CD4-positive, alpha-beta T cell treated with Interleukin-2 at 100 ng/mL for 4 hours (primary cell): ENCODE results near the gene ZNRF1.
A peak's percentile ranks its signal among the peaks of the same experiment; 100 is the strongest.

Experiments used
- DNase-seq: peaks from one replicate; pipeline ENCODE4 v3.0.0-alpha.2; 2020; ENCODE audit warnings: low spot score

Gene ZNRF1

GRCh38 chr16:75099075-75099667 lies 100.3 kb downstream of the ZNRF1 start:
- DNase-seq: no peak

GRCh38 chr16:75099738-75100602 lies 101.1 kb downstream of the ZNRF1 start:
- DNase-seq: peak; percentile 30

GRCh38 chr16:75100603-75100990 lies 101.8 kb downstream of the ZNRF1 start:
- DNase-seq: no peak

- DNase-seq: no peak
Measured at GRCh38 chr16:75101635-75102034, 102.8 kb downstream of the ZNRF1 start.

- DNase-seq: no peak
Measured at GRCh38 chr16:75102595-75102994, 103.8 kb downstream of the ZNRF1 start.

DNA sequence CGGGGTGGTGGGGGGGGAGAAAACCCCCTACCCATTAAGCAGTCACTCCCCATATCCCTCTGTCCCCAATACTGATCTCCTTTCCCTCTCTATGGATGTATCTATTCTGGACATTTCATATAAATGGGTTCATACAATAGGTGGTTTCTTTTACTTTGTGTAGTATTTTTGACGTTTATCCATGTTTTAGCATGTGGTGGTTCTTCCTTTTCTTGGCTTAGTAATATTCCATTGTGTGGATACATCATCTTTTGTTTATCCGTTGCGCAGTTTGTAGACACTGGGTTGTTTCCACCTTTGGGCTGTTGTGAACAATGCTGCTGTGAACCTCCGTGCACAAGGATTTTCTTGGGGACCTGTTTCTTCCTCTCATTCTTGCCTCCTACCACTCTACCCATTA lies 105.2 kb downstream of the ZNRF1 start:
- no peak for DNase-seq

- DNase-seq: no peak
Measured at GRCh38 chr16:75104836-75105235, 106.0 kb downstream of the ZNRF1 start.

DNA sequence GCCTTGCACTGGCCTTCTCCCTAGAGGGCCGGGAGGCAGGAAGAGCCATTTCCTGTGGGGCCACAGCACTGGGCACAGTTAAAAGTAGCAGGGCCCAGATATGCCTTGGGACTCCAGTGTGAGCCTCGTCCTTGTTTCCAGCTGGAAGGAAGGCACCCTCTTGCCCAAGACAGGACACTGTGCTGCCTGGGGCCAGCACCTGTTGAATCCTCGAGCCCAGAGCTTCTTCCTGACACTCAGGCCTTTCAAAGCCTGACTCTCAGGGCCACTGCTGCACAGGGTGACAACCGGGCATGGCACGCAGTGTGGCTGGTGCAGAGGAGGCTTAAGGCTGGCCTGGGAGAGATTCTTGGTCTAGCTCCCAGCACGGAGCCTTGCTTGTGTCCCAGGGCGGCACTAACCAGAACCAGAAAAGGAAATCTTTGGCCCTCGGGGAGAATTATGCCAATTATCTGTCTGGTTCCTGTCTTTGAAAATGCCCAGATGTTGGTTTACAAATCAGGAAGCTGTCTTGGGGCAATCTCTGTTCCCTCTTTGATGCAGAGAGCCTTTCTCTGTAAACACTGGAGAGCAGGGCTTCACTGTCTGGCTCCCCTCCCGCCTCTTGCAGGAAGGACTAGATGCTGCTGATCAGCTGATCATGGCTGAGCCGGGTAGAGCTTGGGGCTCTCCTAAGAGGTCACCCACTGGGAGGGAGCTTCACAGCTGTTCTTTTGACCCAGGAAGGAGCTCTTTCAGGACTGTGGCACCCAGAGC lies 106.7 kb downstream of the ZNRF1 start:
- no peak for DNase-seq

DNA sequence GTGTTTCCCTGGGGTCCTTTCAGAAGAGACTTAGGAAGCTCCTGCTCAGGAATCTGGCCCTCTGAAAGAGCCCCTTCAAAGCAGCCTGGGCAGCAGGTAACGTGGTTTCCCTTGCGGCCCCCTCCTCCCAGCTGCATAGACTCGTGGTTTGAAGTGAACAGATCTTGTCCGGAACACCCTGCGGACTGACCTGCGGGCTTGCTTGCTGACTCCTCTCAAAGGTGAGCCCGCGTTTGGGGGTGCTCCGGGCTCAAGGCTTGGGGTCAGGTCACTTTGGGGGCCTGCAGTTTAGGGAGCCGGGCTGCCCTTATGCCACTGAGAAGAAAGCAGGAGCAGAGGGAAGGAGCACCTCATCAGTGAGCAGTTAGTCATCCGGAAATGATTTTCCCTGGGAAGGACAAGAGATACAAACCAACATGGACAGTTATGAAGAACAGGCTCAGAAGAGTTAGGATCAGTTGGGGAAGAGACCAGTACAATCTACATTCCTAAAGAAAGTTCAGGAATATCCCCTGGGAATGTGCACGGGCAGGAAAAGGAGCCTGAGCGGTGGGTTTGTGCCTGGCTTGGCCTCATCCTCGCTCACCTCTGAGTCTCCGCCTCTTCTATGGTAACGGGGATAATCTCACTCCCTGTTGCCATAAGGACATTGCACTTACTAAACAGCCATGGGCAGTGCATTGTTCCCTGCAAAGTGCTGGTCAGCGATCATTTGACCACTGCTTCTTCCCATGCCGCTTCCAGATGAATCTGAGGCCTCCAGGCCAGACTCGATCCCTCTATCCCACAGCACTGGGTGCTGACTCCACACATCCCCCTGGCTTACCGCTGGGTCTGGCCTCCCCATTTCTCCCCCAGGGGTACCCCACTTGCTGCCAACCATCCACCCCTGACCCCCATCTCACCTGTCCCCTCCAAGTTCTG lies 107.8 kb downstream of the ZNRF1 start:
- no peak for DNase-seq

DNA sequence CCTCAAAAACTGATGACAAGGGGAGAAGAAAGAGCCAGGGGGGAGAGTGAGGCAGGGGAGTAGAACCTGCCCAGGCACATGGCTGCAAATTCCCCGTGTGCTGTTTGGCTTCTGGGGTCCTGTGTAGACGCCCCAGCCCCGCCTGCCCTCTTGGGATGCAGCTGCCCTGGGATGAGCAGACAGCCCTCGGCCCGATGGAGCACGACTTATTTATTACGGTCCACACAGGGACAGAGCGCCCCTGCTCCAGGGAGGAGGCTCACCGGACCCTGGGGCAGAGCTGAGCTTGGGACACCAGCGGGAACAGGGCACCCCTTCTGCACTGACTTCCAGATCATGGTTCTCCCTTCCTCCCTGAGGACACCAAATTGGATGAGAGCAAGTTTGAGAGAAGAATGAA lies 108.7 kb downstream of the ZNRF1 start:
- DNase-seq: no peak

- DNase-seq: peak; percentile 72
Measured at GRCh38 chr16:75108792-75109731, 110.2 kb downstream of the ZNRF1 start.

- DNase-seq: no peak
Measured at GRCh38 chr16:75109732-75110243, 111.0 kb downstream of the ZNRF1 start.

GRCh38 chr16:75110637-75111513 lies 112.1 kb downstream of the ZNRF1 start:
- DNase-seq: peak; percentile 83

GRCh38 chr16:75111514-75111940 lies 112.7 kb downstream of the ZNRF1 start:
- no peak for DNase-seq

DNA sequence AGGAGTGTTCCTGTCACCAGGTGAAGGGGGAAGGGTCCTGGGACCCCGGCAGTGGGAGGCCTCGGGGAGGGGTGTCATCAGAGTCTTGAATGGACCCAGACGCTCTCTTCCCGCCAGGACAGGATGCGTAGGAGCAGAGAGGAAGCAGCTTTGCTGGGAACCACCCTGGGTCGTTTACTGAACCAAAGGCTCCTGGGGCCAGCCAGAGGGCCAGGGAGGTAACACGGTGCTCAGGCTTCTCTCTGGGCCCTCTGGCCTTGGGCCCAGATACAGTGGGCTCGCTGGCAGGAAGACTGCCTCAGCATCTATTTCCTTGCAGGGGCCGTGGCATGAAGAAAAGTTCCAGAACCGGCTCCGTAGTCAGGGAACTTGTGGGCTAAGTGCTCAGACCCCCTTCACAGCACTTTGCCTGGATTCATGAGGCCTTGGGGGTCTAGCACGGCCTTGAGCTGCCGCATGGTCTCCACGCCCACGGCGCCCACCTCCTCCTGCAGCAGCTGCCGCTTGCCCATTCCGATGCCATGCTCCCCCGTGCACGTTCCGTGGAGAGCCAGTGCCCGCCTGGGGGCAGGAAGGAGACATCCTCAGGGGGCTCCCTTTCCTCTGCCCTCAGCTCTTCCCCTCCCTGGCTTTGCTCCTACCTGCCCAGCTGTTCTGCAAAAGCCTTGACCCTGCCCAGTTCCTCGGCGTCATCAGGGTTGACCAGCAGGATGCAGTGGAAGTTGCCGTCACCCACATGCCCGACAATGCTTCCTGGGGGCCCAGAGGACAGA lies 113.3 kb downstream of the ZNRF1 start:
- no peak for DNase-seq

GRCh38 chr16:75112734-75113491 lies 114.1 kb downstream of the ZNRF1 start:
- no peak for DNase-seq

DNA sequence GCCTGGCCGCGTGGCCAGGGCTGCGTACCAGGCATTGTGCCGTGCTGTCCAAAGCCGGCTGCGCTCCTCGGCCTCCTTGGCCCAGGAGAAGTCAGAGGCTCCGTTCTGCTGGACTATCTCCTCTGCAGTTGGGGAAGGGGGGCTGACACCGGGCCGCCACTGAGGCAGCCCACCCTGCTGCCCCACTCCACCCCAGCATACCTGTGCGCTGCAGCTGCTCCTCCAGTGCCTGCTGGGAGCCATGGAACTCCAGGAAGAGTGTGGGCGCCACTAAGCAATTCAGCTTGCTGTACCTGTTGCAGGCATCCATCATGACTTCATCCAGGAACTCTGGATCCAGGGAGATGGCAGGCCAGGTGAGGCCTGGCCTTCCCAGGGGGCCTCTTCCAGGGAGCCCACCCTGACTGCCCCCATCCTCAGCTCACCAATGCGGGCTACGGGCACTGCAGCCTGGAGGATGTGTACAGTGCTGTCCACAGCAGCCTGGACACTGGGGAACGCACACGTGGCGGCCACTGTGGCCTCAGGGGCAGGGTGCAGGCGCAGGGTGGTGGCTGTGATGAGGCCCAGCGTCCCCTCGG lies 114.8 kb downstream of the ZNRF1 start:
- no peak for DNase-seq
